Panc1 (cell line): Measurements from ENCODE around the gene ADAMTS19.

Experiments
- CTCF ChIP-seq: fragments of 450-650 bp; IDR thresholded peaks from 2 replicates; pipeline ENCODE4 v1.5.1; 2017; ENCODE audit warnings: mild to moderate bottlenecking
- POLR2AphosphoS5 ChIP-seq: IDR thresholded peaks from 2 replicates; pipeline ENCODE4 v1.6.1; 2012; ENCODE audit warnings: mild to moderate bottlenecking, low read depth, low read length, moderate library complexity
- REST ChIP-seq, 2 experiments: IDR thresholded peaks; 2 replicates each; pipeline ENCODE4 v1.6.1; 2011 to 2012; ENCODE audit warnings: low read depth in 2 of 2, control low read depth in 1 of 2, low read length in 1 of 2, mild to moderate bottlenecking in 1 of 2, moderate library complexity in 1 of 2; ENCODE audit not compliant: insufficient read depth in 1 of 2

- no peak for TF ChIP-seq CTCF
- no peak for TF ChIP-seq POLR2AphosphoS5
- TF ChIP-seq REST (IDR thresholded peaks at IDR 0.05; ENCODE audit: insufficient read depth in 1 of 2, low read depth in 2 of 2, low read length in 1 of 2) = no peak
Observed at GRCh38 chr5:129672006-129672405, 211.9 kb downstream of the ADAMTS19 start.
